ENCODE data around the gene RNF187. TPM values are rescaled to one million over a fixed set of nuclear protein-coding genes. Genes with fewer than 3 reads are reported as not detected.

The RNF187 gene
- total and polyA plus RNA-seq, 12 donors: 18.9 to 99.7 (median 85.9) TPM

DNA sequence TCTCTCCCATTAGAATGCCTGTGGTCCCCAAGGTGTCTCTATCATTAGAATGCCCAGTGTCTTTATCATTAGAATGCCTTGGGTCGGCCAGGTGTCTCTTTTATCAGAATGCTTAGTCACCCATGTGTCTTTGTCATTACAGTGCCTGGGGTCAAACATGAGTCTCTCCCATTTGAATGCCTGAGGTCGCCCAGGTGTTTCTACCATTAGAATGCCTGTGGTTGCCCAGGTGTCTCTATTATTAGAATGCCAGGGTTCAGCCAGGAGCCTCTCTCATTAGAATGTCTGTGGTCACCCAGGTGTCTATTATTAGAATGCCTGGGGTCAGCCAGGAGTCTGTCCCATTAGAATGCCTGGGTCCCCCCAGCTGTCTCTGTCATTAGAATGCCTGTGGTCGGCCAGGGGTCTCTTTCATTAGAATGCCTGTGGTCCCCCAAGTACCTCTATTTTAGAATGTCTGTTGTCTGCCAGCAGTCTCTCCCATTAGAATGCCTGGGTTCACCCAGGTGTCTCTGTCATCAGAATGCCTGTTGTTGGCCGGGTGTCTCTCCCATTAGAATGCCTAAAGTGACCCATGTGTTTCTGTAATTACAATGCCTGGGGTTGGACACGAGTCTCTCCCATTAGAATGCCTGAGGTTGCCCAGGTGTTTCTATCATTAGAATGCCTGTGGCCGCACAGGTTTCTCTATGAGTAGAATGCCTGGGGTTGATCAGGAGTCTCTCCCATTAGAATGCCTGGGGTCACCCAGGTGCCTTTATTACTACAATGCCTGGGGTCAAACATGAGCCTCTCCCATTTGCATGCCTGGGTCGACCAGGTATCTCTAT is 57.1 kb downstream of the RNF187 start:
- TF ChIP-seq, protein P1, sequence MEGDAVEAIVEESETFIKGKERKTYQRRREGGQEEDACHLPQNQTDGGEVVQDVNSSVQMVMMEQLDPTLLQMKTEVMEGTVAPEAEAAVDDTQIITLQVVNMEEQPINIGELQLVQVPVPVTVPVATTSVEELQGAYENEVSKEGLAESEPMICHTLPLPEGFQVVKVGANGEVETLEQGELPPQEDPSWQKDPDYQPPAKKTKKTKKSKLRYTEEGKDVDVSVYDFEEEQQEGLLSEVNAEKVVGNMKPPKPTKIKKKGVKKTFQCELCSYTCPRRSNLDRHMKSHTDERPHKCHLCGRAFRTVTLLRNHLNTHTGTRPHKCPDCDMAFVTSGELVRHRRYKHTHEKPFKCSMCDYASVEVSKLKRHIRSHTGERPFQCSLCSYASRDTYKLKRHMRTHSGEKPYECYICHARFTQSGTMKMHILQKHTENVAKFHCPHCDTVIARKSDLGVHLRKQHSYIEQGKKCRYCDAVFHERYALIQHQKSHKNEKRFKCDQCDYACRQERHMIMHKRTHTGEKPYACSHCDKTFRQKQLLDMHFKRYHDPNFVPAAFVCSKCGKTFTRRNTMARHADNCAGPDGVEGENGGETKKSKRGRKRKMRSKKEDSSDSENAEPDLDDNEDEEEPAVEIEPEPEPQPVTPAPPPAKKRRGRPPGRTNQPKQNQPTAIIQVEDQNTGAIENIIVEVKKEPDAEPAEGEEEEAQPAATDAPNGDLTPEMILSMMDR (IDR thresholded peaks at IDR 0.05): no peak
- intact Hi-C loops (cut with DNase I): no loop called here
- Histone ChIP-seq H3K4me3 (no peak overlapping the region), H3K27me3 (peaks cover 0 to 6% (median 0%) of the 10 kb centered on the region in 7 donors), H3K9me3 (peaks cover 0 to 6% (median 0%) of the 10 kb centered on the region in 11 donors), H3K27ac (no peak overlapping the region), H3K36me3 (no peaks in the 10 kb centered on the region), H3K4me1 (peaks cover 0 to 17% (median 3%) of the 10 kb centered on the region in 9 donors)
- ATAC-seq (no peak), DNase-seq (no peak)
- 59 to 62% methylated on average over 7 of the region's 7 CpGs for WGBS, 2 donors

DNA sequence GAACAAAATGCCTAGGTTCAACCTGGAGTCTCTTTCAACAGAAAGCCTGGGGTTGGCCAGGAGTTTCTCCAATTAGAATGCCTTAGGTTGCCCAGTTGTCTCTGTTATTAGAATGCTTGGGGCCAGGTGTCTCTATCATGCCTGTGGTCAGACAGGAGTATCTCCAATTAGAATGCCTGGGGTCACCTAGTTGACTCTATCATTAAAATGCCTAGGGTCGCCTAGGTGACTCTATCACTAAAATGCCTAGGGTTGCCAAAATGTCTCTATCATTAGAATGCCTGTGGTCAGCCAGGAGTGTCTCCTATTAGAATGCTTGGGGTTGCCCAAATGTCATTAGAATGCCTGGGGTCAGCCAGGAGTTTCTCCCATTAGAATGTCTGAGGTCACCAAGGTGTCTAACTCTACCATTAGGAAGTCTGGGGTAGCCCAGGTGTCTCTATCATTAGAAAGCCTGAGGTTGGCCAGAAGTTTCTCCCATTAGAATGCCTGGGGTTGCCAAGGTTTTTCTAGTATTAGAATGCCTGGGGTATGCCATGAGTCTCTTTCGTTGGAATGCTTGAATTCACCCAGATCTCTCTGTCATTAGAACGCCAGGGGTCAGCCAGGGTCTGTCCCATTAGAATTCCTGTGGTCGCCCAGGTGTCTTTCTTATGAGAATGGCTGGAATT is 57.9 kb downstream of the RNF187 start:
- intact Hi-C loops (cut with DNase I): no loop called here
- peaks cover 0 to 4% (median 0%) of the 10 kb centered on the region in 11 donors for H3K9me3 ChIP-seq
- peaks cover 0 to 13% (median 0%) of the 10 kb centered on the region in 7 donors for H3K27me3 ChIP-seq
- no peak overlapping the region for H3K4me3 ChIP-seq
- WGBS, 2 donors: 45 to 54% methylated on average over 4 of the region's 4 CpGs
- TF ChIP-seq, protein P1 (IDR thresholded peaks at IDR 0.05): no peak
- H3K36me3 ChIP-seq: no peaks in the 10 kb centered on the region
- no peak for ATAC-seq
- no peak for DNase-seq
- H3K27ac ChIP-seq: no peak overlapping the region
- H3K4me1 ChIP-seq: peaks cover 0 to 17% (median 3%) of the 10 kb centered on the region in 9 donors

Small RNA genes lying within 50 kb of the gene (microRNA-seq; reads per million reads assigned to microRNA genes)
- 0 reads per million in 2 donors for gene MIR4666A

Other genes with a start within 250 kb of the RNF187 start
- gene TRIM11, start 80.5 kb upstream of the RNF187 start, total RNA-seq: 10 to 100 TPM in 1 of 10 donors, 1 to 10 TPM in 9; 5.2 to 11.2 (median 6.9) TPM
- gene TRIM11, start 80.5 kb upstream of the RNF187 start, polyA plus RNA-seq: 1 to 10 TPM; 7.1 to 8.8 TPM
- under 1 TPM in 7 of 10 donors, not detected in 3; 0.14 to 0.44 (median 0.34) TPM for gene TRIM17, start 70.5 kb upstream of the RNF187 start, total RNA-seq
- gene TRIM17, start 70.5 kb upstream of the RNF187 start, polyA plus RNA-seq: under 1 TPM; 0.20 to 0.37 TPM
- 10 to 100 TPM in 1 of 10 donors, 1 to 10 TPM in 8, under 1 TPM in 1; 1.00 to 10.8 (median 3.2) TPM for gene RHOU, start 248.1 kb downstream of the RNF187 start, total RNA-seq
- gene RHOU, start 248.1 kb downstream of the RNF187 start, polyA plus RNA-seq: 1 to 10 TPM; 3.2 to 4.3 TPM

Data from heart right ventricle (tissue), 16 donors.